ENCODE results near the gene SHROOM2.
"Not testable (repeated sequence)": the region's sequence is repeated elsewhere in the genome, so short reads cannot be mapped to it uniquely, and the experiment has no call there.

SHROOM2 gene

GRCh38 chrX:9765072-9765736 lies 21.0 kb upstream of the SHROOM2 start:
- TF ChIP-seq POLR2A (IDR thresholded peaks at IDR 0.05; ENCODE audit: low read length) (no peak), GATA1 (IDR thresholded peaks at IDR 0.05; ENCODE audit: low read depth, low read length) (no peak)
- no peak for DNase-seq

DNA sequence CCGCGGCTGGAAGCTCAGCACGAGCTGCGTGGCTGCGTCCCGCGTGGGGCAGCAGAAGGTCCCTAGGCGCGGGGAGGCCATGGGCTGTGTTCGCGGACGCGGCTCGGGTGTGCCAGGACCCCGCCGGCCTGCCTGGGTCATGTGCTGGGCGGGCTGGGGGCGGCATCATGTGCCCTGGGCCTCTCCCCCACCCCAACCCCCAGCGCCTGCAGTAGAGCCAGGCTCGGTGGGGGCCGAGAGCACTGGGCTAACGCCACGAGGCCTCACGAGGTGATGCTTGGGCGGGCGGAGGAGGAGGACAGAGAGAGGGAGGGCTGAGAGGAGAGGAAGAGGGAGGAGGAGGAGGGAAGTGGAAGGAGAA lies 20.5 kb upstream of the SHROOM2 start, which contains the start of gene GPR143:
Gene GPR143 (minus strand): TSS at position 111 of the 361 bp plus-strand sequence. CDS start 30 bp downstream, at position 81.
- TF ChIP-seq POLR2A (IDR thresholded peaks at IDR 0.05; ENCODE audit: low read length), result no peak
- no peak for TF ChIP-seq GATA1 (IDR thresholded peaks at IDR 0.05; ENCODE audit: low read depth, low read length)
- DNase-seq, result no peak

DNA sequence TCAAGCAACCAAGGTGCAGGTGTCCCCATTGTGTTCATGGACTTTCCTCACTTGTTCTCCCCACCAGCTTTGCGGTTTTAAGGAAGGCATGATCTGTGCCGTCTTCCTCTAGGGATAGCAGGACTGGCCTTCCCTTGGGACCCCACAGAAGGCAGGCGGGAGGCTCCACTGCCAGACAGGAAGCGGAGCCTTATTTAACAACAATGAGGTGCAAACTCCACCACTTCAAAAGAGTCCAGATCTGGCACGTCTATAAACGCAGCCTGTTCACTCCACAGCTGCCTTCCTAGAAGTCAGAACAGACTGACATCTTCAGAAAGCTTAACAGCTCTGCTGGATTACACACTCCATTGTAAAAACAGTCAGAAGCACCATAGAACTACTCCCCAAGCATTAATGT lies 18.9 kb upstream of the SHROOM2 start:
- TF ChIP-seq POLR2A (IDR thresholded peaks at IDR 0.05; ENCODE audit: low read length) (no peak), GATA1 (IDR thresholded peaks at IDR 0.05; ENCODE audit: low read depth, low read length) (no peak)
- DNase-seq, result no peak

DNA sequence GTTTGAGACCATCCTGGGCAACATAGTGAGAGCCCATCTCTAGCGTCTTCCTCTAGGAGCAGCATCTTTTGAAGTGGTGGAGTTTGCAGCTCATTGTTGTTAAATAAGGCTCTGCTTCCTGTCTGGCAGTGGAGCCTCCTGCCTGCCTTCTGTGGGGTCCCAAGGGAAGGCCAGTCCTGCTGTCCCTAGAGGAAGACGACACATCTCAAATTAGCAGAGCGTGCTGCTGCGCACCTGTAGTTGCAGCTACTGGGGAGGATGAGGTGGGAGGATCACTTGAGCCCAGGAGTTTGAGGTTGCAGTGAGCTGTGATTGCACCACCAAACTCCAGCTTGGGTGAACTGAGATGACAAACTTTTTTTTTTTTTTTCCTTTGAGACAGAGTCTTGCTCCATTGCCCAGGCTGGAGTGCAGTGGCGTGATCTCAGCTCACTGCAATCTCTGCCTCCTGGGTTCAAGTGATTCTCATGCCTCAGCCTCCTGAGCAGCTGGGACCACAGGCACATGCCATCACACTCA lies 17.8 kb upstream of the SHROOM2 start:
- DNase-seq, result not testable (repeated sequence)

- no peak for DNase-seq
- TF ChIP-seq GATA1 (IDR thresholded peaks at IDR 0.05; ENCODE audit: low read depth, low read length) (no peak), POLR2A (IDR thresholded peaks at IDR 0.05; ENCODE audit: low read length) (no peak)
Observed at GRCh38 chrX:9770319-9770718, 15.9 kb upstream of the SHROOM2 start.

DNA sequence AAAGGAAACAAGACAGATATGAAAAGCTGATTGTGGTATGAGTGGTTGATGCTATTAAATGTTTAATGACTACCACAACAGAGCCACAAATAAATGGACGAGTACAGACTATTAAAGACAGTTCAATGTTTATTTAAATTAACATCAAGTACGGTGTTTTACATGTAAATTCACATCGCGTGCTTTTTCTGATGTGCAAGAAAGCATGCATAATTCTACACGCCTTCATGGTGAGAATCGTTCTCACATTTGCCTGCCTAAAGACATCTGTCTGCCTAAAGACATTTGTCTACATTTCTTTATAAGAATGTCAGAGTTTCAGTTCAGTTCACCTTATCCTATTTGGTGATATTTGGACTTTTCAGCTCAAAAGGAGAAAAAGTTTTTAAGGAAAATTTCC lies 13.3 kb upstream of the SHROOM2 start:
- no peak for DNase-seq
- TF ChIP-seq POLR2A (IDR thresholded peaks at IDR 0.05; ENCODE audit: low read length), result no peak
- TF ChIP-seq GATA1 (IDR thresholded peaks at IDR 0.05; ENCODE audit: low read depth, low read length), result no peak

DNA sequence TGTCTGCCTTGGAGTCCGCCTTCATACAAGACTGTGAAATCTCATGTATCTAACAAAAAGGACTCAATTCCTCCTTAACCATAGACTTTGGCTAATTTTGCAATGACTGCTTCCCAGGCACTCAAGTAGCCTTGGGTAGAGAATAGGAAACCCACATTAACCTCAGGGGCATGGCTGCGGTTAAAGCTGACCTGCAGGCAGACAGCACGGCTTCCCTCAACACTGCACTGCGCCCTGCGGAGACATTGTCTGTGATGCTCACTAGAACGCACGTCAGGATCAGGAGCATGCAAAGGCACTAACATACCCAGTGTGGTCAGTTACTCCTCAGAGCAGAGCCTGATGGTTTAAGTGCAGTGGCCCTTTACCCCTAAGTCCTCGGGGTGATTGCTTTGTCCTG lies 10.3 kb upstream of the SHROOM2 start:
- TF ChIP-seq POLR2A (IDR thresholded peaks at IDR 0.05; ENCODE audit: low read length) (no peak), GATA1 (IDR thresholded peaks at IDR 0.05; ENCODE audit: low read depth, low read length) (no peak)
- no peak for DNase-seq

DNA sequence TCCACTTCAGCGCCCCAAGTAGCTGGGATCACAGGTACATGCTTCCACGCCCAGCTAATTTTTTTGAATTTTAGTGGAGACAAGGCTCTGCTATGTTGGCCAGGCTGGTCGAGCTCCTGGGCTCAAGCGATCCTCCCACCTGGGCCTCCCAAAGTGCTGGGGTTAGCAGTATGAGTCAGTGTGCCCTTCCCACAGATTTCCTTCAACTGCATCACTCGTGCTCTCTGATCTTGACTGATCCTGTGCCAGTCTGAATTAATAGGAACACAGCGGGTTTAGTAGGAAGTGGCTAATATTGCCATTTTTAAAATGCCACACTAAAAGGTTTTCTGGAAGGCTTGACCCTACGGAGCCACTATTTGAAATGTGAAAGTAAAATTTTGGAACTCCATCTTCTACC lies 4.3 kb upstream of the SHROOM2 start:
- DNase-seq, result no peak
- TF ChIP-seq POLR2A (IDR thresholded peaks at IDR 0.05; ENCODE audit: low read length) (no peak), GATA1 (IDR thresholded peaks at IDR 0.05; ENCODE audit: low read depth, low read length) (no peak)

GRCh38 chrX:9784332-9784731 lies 1.9 kb upstream of the SHROOM2 start:
- DNase-seq, result no peak
- TF ChIP-seq GATA1 (IDR thresholded peaks at IDR 0.05; ENCODE audit: low read depth, low read length) (no peak), POLR2A (IDR thresholded peaks at IDR 0.05; ENCODE audit: low read length) (no peak)

GRCh38 chrX:9785254-9785943 lies 830 bp upstream of the SHROOM2 start:
- no peak for DNase-seq
- TF ChIP-seq GATA1 (IDR thresholded peaks at IDR 0.05; ENCODE audit: low read depth, low read length) (no peak), POLR2A (IDR thresholded peaks at IDR 0.05; ENCODE audit: low read length) (no peak)

DNA sequence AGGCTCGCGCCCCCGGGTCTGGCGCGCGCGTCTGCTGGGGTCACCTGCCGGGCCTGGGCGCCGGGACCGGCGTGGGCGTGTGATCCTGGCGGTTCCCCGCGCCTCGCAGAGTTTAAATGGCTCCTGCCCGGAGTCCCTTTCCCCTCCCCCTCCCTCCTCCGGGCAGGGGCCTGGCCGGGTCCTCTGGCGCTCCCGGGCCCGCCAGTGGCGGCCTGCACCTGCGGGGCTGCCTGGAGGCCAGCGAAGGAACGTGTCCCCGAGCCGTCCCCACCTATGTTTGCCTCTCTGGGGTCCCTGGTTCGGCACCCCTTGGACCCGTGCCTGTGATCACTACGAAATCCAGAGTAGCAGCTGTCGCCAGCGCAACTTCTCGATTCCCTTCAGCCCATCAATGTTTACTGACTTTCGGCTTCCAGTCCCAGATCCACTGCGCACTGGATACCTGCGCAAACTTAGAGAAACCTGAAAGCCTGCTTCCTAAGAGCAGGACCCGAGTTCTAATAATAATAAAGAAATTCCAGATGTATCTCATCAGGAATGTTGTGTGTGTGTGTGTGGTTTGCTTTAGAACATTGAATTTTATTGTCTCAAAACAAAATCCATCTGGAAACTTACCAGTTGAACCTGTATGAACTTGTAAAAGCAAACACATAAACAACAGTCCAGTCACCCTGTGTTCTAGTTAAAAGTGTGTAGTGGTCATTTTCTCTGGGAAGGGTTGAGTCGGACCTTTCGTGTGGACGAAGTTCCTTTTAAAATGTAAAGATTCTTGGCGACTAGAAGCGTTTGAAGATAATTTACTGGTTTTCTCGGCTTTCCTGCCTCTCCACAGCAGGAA lies 788 bp downstream of the SHROOM2 start:
- TF ChIP-seq GATA1 (IDR thresholded peaks at IDR 0.05; ENCODE audit: low read depth, low read length) (no peak), POLR2A (IDR thresholded peaks at IDR 0.05; ENCODE audit: low read length) (no peak)
- DNase-seq, result no peak

- no peak for TF ChIP-seq POLR2A (IDR thresholded peaks at IDR 0.05; ENCODE audit: low read length)
- TF ChIP-seq GATA1 (IDR thresholded peaks at IDR 0.05; ENCODE audit: low read depth, low read length), result no peak
- no peak for DNase-seq
Observed at GRCh38 chrX:9788911-9789310, 2.7 kb downstream of the SHROOM2 start.

GRCh38 chrX:9789555-9789954 lies 3.3 kb downstream of the SHROOM2 start:
- TF ChIP-seq POLR2A (IDR thresholded peaks at IDR 0.05; ENCODE audit: low read length) (no peak), GATA1 (IDR thresholded peaks at IDR 0.05; ENCODE audit: low read depth, low read length) (no peak)
- no peak for DNase-seq

GRCh38 chrX:9790866-9791265 lies 4.6 kb downstream of the SHROOM2 start:
- no peak for DNase-seq
- TF ChIP-seq POLR2A (IDR thresholded peaks at IDR 0.05; ENCODE audit: low read length), result no peak
- TF ChIP-seq GATA1 (IDR thresholded peaks at IDR 0.05; ENCODE audit: low read depth, low read length), result no peak
